ENCODE measurements around the gene SORBS2. TPM values are rescaled to one million over a fixed set of nuclear protein-coding genes. Genes with fewer than 3 reads are reported as not detected.

Gene SORBS2, protein sequence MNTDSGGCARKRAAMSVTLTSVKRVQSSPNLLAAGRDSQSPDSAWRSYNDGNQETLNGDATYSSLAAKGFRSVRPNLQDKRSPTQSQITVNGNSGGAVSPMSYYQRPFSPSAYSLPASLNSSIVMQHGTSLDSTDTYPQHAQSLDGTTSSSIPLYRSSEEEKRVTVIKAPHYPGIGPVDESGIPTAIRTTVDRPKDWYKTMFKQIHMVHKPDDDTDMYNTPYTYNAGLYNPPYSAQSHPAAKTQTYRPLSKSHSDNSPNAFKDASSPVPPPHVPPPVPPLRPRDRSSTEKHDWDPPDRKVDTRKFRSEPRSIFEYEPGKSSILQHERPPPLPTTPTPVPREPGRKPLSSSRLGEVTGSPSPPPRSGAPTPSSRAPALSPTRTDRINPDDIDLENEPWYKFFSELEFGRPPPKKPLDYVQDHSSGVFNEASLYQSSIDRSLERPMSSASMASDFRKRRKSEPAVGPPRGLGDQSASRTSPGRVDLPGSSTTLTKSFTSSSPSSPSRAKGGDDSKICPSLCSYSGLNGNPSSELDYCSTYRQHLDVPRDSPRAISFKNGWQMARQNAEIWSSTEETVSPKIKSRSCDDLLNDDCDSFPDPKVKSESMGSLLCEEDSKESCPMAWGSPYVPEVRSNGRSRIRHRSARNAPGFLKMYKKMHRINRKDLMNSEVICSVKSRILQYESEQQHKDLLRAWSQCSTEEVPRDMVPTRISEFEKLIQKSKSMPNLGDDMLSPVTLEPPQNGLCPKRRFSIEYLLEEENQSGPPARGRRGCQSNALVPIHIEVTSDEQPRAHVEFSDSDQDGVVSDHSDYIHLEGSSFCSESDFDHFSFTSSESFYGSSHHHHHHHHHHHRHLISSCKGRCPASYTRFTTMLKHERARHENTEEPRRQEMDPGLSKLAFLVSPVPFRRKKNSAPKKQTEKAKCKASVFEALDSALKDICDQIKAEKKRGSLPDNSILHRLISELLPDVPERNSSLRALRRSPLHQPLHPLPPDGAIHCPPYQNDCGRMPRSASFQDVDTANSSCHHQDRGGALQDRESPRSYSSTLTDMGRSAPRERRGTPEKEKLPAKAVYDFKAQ (N-terminal part only)
- 8.8 and 9.7 TPM in 2 replicates for total RNA-seq (2021)
- long read RNA-seq, partial matches to known transcripts = 1 of 16 reads
- long read RNA-seq, other reads (novel, unspliced or antisense) = 12 of 16 reads

- no peaks in the 10 kb centered on the region for H3K9me3 ChIP-seq (ENCODE audit: control insufficient read depth, low read depth, low read length)
- Mint-ChIP-seq H3K27ac (peak within 1 kb of the TSS; percentile 78 to 88 (median 84)), H3K4me1 (peaks cover 39 to 43% of the 10 kb centered on the region in 2 experiments), H3K9me3 (no peaks in the 10 kb centered on the region), H3K27me3 (ENCODE audit: low read depth) (peaks cover 2% of the 10 kb centered on the region; the same call in 1 of the 2 replicates), H3K36me3 (ENCODE audit: insufficient read depth in 1 of 3, low read depth in 3 of 3) (no peaks in the 10 kb centered on the region), H3K4me3 (peak within 1 kb of the TSS in 1 of 2 experiments; percentile 73; a peak in 3 of 5 replicates)
- no peaks in the 10 kb centered on the region for H3K79me2 ChIP-seq (ENCODE audit: insufficient read depth, low read length)
- peak within 1 kb of the TSS; percentile 50 for H2AFZ ChIP-seq (ENCODE audit: low read length)
- no peak within 1 kb of the TSS for H4K8ac ChIP-seq (replicated peaks; ENCODE audit: insufficient read length, low read depth, low read length)
- H2BK120ac ChIP-seq (ENCODE audit: low read depth, low read length, poor library complexity, severe bottlenecking) = no peak within 1 kb of the TSS
- no peak within 1 kb of the TSS for H3K56ac ChIP-seq (ENCODE audit: insufficient read length, low read depth, low read length)
- H3T11ph ChIP-seq (ENCODE audit: low read length) = no peak within 1 kb of the TSS
- no peak within 1 kb of the TSS for H2BK12ac ChIP-seq (ENCODE audit: insufficient read length, low read depth, low read length)
- H2BK5ac ChIP-seq (ENCODE audit: insufficient read length, low read length) = no peak within 1 kb of the TSS
- H2BK15ac ChIP-seq (ENCODE audit: low read depth, low read length) = no peak within 1 kb of the TSS
- H3K14ac ChIP-seq (ENCODE audit: insufficient read depth, low read length) = peak within 1 kb of the TSS; percentile 52
- no peaks in the 10 kb centered on the region for H3K23me2 ChIP-seq (ENCODE audit: insufficient read length, low read depth, low read length, poor library complexity, severe bottlenecking)
- peaks cover 6% of the 10 kb centered on the region; the same call in 1 of the 2 replicates for H3K4me1 ChIP-seq (ENCODE audit: insufficient read depth, low read length)
- TF ChIP-seq, protein P1, sequence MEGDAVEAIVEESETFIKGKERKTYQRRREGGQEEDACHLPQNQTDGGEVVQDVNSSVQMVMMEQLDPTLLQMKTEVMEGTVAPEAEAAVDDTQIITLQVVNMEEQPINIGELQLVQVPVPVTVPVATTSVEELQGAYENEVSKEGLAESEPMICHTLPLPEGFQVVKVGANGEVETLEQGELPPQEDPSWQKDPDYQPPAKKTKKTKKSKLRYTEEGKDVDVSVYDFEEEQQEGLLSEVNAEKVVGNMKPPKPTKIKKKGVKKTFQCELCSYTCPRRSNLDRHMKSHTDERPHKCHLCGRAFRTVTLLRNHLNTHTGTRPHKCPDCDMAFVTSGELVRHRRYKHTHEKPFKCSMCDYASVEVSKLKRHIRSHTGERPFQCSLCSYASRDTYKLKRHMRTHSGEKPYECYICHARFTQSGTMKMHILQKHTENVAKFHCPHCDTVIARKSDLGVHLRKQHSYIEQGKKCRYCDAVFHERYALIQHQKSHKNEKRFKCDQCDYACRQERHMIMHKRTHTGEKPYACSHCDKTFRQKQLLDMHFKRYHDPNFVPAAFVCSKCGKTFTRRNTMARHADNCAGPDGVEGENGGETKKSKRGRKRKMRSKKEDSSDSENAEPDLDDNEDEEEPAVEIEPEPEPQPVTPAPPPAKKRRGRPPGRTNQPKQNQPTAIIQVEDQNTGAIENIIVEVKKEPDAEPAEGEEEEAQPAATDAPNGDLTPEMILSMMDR (conservative IDR thresholded peaks at IDR 0.05) = no peak
- no peak within 1 kb of the TSS for H2AK5ac ChIP-seq (ENCODE audit: insufficient read length, low read length)
- H4K5ac ChIP-seq (ENCODE audit: insufficient read length, low read depth, low read length) = no peak within 1 kb of the TSS
- H3K9ac ChIP-seq (ENCODE audit: extremely low read depth, insufficient read length, low read length) = no peak within 1 kb of the TSS
- peak within 1 kb of the TSS; percentile 23 for H3K4me2 ChIP-seq (ENCODE audit: insufficient read depth, insufficient read length, low read length)
- H3K27ac ChIP-seq (ENCODE audit: insufficient read length, low read depth, low read length) = no peak within 1 kb of the TSS
- no peak within 1 kb of the TSS for H3K23ac ChIP-seq (ENCODE audit: insufficient read length, low read depth, low read length)
- no peak within 1 kb of the TSS for H4K91ac ChIP-seq (ENCODE audit: insufficient read length, low read depth, low read length)
- H3K18ac ChIP-seq (ENCODE audit: insufficient read length, low read depth, low read length) = peak within 1 kb of the TSS; percentile 18
- no peak for DNase-seq
- no peaks in the 10 kb centered on the region for H4K20me1 ChIP-seq (ENCODE audit: control insufficient read depth, insufficient read depth, insufficient read length)
- no peaks in the 10 kb centered on the region for H3K79me1 ChIP-seq (ENCODE audit: insufficient read depth, low read depth, low read length, poor library complexity, severe bottlenecking)
- no peak within 1 kb of the TSS for H3K4ac ChIP-seq (ENCODE audit: low read depth, low read length)
- no peak within 1 kb of the TSS for H2BK20ac ChIP-seq (ENCODE audit: low read depth, low read length, poor library complexity, severe bottlenecking)
- H3K27me3 ChIP-seq (ENCODE audit: insufficient read depth, low read length) = no peaks in the 10 kb centered on the region
- no CpG with 5 or more reads among the region's 20 CpGs for WGBS (ENCODE audit: extremely low coverage, insufficient read length, low lambda C conversion rate)
Observed at GRCh38 chr4:185811509-185812364, at the start of gene SORBS2. TSS of gene SORBS2 (minus strand) at chr4:185812194. CDS start at chr4:185690571, 121,623 bp downstream.
